NCI-H2029 (cell line): ENCODE measurements around the gene LYSMD2.
A peak's percentile ranks its signal among the peaks of the same experiment; 100 is the strongest.
"Not testable (repeated sequence)": the region's sequence is repeated elsewhere in the genome, so short reads cannot be mapped to it uniquely, and the experiment has no call there.

Experiments
- DNase-seq: peaks from one replicate; lab custom pipeline; 2025; lab: John Stamatoyannopoulos, UW

Gene LYSMD2

GRCh38 chr15:51737522-51738305, at the start of gene LYSMD2:
Gene LYSMD2, minus strand, starts transcription at chr15:51737655. Its CDS starts 33 bp downstream, at chr15:51737622.
- peak; percentile 5 for DNase-seq

- not testable (repeated sequence) for DNase-seq
These were observed 49.7 kb upstream of the LYSMD2 start for GRCh38 chr15:51787130-51787529.

- no peak for DNase-seq
These were observed 46.5 kb upstream of the LYSMD2 start for GRCh38 chr15:51783967-51784366.

GRCh38 chr15:51782357-51782896, 45.0 kb upstream of the LYSMD2 start:
- no peak for DNase-seq

- DNase-seq: no peak
These were observed 44.1 kb upstream of the LYSMD2 start for GRCh38 chr15:51781506-51781905.

- DNase-seq: no peak
These were observed 43.2 kb upstream of the LYSMD2 start for GRCh38 chr15:51780636-51781035.

GRCh38 chr15:51776952-51777569, 39.6 kb upstream of the LYSMD2 start:
- peak; percentile 26 for DNase-seq

GRCh38 chr15:51775967-51776816, 38.7 kb upstream of the LYSMD2 start:
- DNase-seq: no peak

- DNase-seq: no peak
These were observed 37.5 kb upstream of the LYSMD2 start for GRCh38 chr15:51774916-51775315.

GRCh38 chr15:51771773-51772172, 34.3 kb upstream of the LYSMD2 start:
- peak; percentile 23 for DNase-seq

- DNase-seq: no peak
These were observed 33.4 kb upstream of the LYSMD2 start for GRCh38 chr15:51770902-51771301.

GRCh38 chr15:51768018-51768417, 30.6 kb upstream of the LYSMD2 start:
- no peak for DNase-seq

- no peak for DNase-seq
These were observed 28.9 kb upstream of the LYSMD2 start for GRCh38 chr15:51766341-51766740.

- no peak for DNase-seq
These were observed 28.3 kb upstream of the LYSMD2 start for GRCh38 chr15:51765751-51766150.

GRCh38 chr15:51760805-51761204, 23.4 kb upstream of the LYSMD2 start:
- no peak for DNase-seq

- peak; percentile 36 for DNase-seq
These were observed 22.2 kb upstream of the LYSMD2 start for GRCh38 chr15:51759557-51760070.

GRCh38 chr15:51758645-51759044, 21.2 kb upstream of the LYSMD2 start:
- DNase-seq: no peak

GRCh38 chr15:51757450-51757849, 20.0 kb upstream of the LYSMD2 start:
- no peak for DNase-seq

- no peak for DNase-seq
These were observed 19.0 kb upstream of the LYSMD2 start for GRCh38 chr15:51756482-51756881.

- no peak for DNase-seq
These were observed 18.3 kb upstream of the LYSMD2 start for GRCh38 chr15:51755790-51756189.

- no peak for DNase-seq
These were observed 16.8 kb upstream of the LYSMD2 start for GRCh38 chr15:51754267-51754666.

GRCh38 chr15:51752888-51753287, 15.4 kb upstream of the LYSMD2 start:
- DNase-seq: no peak
